ENCODE measurements around the gene SDS. TPM values are rescaled to one million over a fixed set of nuclear protein-coding genes. Genes with fewer than 3 reads are reported as not detected.

Gene SDS
- total and polyA plus RNA-seq, 2 of the 13 experiments (the other 11 are each of a cell fraction or from before 2014, with no cell fraction given), result not detected

DNA sequence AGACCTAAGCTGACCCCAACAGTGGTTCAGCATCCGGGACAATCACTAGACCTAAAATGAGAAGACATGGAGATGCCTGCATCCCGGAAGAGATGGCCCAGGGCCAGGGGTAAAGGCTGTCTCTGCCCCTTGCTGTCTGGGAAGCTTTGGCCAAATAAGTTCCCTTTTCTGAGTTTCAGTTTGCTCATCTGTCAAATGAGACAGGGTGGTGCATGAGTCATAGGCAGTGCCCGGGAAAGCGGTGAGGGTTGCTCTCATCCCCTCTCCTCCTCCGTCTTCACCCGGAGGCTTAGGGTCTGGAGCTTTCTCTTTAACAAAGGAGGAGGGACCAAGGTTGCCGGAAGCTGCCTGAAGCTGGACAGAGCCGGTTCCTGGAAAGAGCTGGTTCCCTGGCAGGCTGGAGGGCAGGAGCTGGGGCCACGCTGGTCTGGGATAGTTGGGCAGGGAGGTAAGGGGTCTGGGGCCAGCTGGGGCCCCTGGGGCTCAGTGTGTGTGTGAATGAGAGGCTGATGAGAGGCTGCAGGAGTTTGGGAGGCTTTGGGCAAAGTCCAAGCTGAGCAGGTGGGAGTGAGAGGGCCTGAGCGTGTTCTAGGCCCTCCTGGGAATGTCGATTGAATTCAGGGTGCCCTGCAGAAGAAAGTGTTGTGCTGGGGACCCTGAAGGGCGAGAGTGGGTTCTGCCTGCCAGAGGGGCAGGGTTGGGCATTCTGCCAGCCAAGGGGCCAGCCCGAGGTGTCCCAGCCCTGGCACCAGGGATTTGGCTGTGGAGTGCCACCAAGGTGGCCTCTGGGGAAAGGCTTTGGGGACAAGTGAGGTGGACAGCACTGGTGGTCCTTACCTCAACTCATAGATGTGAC, 18.6 kb upstream of the SDS start, which contains the start of gene SDSL (continued):
- TF ChIP-seq, protein P1, sequence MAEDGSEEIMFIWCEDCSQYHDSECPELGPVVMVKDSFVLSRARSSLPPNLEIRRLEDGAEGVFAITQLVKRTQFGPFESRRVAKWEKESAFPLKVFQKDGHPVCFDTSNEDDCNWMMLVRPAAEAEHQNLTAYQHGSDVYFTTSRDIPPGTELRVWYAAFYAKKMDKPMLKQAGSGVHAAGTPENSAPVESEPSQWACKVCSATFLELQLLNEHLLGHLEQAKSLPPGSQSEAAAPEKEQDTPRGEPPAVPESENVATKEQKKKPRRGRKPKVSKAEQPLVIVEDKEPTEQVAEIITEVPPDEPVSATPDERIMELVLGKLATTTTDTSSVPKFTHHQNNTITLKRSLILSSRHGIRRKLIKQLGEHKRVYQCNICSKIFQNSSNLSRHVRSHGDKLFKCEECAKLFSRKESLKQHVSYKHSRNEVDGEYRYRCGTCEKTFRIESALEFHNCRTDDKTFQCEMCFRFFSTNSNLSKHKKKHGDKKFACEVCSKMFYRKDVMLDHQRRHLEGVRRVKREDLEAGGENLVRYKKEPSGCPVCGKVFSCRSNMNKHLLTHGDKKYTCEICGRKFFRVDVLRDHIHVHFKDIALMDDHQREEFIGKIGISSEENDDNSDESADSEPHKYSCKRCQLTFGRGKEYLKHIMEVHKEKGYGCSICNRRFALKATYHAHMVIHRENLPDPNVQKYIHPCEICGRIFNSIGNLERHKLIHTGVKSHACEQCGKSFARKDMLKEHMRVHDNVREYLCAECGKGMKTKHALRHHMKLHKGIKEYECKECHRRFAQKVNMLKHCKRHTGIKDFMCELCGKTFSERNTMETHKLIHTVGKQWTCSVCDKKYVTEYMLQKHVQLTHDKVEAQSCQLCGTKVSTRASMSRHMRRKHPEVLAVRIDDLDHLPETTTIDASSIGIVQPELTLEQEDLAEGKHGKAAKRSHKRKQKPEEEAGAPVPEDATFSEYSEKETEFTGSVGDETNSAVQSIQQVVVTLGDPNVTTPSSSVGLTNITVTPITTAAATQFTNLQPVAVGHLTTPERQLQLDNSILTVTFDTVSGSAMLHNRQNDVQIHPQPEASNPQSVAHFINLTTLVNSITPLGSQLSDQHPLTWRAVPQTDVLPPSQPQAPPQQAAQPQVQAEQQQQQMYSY (CRISPR knock-in tag; IDR thresholded peaks at IDR 0.05), result peak; percentile 90
- TF ChIP-seq PHF20 (CRISPR knock-in tag; IDR thresholded peaks at IDR 0.05), result no peak
- TF ChIP-seq NCOA1 (CRISPR knock-in tag; IDR thresholded peaks at IDR 0.05), result no peak
- TF ChIP-seq KLF15 (CRISPR knock-in tag; IDR thresholded peaks at IDR 0.05; ENCODE audit: borderline replicate concordance), result no peak
- TF ChIP-seq, protein P2, sequence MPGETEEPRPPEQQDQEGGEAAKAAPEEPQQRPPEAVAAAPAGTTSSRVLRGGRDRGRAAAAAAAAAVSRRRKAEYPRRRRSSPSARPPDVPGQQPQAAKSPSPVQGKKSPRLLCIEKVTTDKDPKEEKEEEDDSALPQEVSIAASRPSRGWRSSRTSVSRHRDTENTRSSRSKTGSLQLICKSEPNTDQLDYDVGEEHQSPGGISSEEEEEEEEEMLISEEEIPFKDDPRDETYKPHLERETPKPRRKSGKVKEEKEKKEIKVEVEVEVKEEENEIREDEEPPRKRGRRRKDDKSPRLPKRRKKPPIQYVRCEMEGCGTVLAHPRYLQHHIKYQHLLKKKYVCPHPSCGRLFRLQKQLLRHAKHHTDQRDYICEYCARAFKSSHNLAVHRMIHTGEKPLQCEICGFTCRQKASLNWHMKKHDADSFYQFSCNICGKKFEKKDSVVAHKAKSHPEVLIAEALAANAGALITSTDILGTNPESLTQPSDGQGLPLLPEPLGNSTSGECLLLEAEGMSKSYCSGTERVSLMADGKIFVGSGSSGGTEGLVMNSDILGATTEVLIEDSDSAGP (CRISPR knock-in tag; IDR thresholded peaks at IDR 0.05; ENCODE audit: borderline replicate concordance), result peak; percentile 99
- no peak for TF ChIP-seq SP1 (IDR thresholded peaks at IDR 0.05)
- TF ChIP-seq SP1 (CRISPR knock-in tag; IDR thresholded peaks at IDR 0.05), result peak; percentile 48; the same call in 1 of the 2 replicates
- peak; percentile 72 for TF ChIP-seq KAT8 (CRISPR knock-in tag; IDR thresholded peaks at IDR 0.05)
- TF ChIP-seq, protein P3, sequence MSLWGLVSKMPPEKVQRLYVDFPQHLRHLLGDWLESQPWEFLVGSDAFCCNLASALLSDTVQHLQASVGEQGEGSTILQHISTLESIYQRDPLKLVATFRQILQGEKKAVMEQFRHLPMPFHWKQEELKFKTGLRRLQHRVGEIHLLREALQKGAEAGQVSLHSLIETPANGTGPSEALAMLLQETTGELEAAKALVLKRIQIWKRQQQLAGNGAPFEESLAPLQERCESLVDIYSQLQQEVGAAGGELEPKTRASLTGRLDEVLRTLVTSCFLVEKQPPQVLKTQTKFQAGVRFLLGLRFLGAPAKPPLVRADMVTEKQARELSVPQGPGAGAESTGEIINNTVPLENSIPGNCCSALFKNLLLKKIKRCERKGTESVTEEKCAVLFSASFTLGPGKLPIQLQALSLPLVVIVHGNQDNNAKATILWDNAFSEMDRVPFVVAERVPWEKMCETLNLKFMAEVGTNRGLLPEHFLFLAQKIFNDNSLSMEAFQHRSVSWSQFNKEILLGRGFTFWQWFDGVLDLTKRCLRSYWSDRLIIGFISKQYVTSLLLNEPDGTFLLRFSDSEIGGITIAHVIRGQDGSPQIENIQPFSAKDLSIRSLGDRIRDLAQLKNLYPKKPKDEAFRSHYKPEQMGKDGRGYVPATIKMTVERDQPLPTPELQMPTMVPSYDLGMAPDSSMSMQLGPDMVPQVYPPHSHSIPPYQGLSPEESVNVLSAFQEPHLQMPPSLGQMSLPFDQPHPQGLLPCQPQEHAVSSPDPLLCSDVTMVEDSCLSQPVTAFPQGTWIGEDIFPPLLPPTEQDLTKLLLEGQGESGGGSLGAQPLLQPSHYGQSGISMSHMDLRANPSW (CRISPR knock-in tag; IDR thresholded peaks at IDR 0.05; ENCODE audit: borderline replicate concordance), result no peak
- TF ChIP-seq RNF2 (conservative IDR thresholded peaks at IDR 0.05; ENCODE audit: low read depth), result no peak
- TF ChIP-seq, protein P4, sequence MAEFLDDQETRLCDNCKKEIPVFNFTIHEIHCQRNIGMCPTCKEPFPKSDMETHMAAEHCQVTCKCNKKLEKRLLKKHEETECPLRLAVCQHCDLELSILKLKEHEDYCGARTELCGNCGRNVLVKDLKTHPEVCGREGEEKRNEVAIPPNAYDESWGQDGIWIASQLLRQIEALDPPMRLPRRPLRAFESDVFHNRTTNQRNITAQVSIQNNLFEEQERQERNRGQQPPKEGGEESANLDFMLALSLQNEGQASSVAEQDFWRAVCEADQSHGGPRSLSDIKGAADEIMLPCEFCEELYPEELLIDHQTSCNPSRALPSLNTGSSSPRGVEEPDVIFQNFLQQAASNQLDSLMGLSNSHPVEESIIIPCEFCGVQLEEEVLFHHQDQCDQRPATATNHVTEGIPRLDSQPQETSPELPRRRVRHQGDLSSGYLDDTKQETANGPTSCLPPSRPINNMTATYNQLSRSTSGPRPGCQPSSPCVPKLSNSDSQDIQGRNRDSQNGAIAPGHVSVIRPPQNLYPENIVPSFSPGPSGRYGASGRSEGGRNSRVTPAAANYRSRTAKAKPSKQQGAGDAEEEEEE (CRISPR knock-in tag; IDR thresholded peaks at IDR 0.05; ENCODE audit: borderline replicate concordance), result no peak
- TF ChIP-seq, protein P5, sequence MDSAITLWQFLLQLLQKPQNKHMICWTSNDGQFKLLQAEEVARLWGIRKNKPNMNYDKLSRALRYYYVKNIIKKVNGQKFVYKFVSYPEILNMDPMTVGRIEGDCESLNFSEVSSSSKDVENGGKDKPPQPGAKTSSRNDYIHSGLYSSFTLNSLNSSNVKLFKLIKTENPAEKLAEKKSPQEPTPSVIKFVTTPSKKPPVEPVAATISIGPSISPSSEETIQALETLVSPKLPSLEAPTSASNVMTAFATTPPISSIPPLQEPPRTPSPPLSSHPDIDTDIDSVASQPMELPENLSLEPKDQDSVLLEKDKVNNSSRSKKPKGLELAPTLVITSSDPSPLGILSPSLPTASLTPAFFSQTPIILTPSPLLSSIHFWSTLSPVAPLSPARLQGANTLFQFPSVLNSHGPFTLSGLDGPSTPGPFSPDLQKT (CRISPR knock-in tag; IDR thresholded peaks at IDR 0.05; ENCODE audit: borderline replicate concordance), result no peak
- no peak for TF ChIP-seq HNRNPUL1 (IDR thresholded peaks at IDR 0.05; ENCODE audit: low read depth, low read length)
- TF ChIP-seq GFI1 (CRISPR knock-in tag; IDR thresholded peaks at IDR 0.05; ENCODE audit: borderline replicate concordance), result no peak
- no peak for TF ChIP-seq RFX1 (IDR thresholded peaks at IDR 0.05)
- no peak for TF ChIP-seq MTA1 (CRISPR knock-in tag; IDR thresholded peaks at IDR 0.05; ENCODE audit: borderline replicate concordance)
- no peak for TF ChIP-seq ZNF510 (CRISPR knock-in tag; IDR thresholded peaks at IDR 0.05; ENCODE audit: low read depth)
